ENCODE measurements around the gene RIPK1.

Gene RIPK1

DNA sequence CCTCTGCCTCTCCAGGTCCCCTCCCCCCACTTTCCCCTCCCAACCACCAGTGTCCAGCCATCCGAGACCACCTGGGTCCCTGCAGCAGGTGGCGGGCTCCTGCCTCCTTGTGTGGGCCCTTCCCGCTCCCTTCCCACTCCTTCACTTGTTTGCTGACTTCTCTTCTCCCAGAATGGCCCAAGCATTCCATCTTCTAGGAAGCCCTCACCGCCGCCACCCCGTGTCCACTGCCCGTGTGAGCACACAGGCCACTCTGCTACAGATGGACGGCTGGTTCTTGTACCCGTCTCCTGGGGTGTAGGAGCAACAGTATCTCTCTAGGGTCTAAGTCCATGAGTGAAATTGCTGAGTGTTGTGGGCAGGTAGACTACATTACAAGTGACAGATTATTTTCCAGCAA lies 65.2 kb downstream of the RIPK1 start:
- H3K4me3 ChIP-seq (ENCODE audit: low read length, poor library complexity, severe bottlenecking), result no peak overlapping the region
- no peak for TF ChIP-seq EZH2phosphoT487 (IDR thresholded peaks at IDR 0.05; ENCODE audit: borderline replicate concordance)
- no peak overlapping the region for H3K9ac ChIP-seq (ENCODE audit: low read depth, low read length, poor library complexity, severe bottlenecking)

GRCh38 chr6:3135668-3136291 lies 67.5 kb downstream of the RIPK1 start:
- Histone ChIP-seq H3F3A (ENCODE audit: low read depth) (no peaks in the 10 kb centered on the region), H3K4me1 (ENCODE audit: insufficient read depth, low read length, poor library complexity, severe bottlenecking) (no peaks in the 10 kb centered on the region), H3K36me3 (ENCODE audit: insufficient read depth, low read length) (no peaks in the 10 kb centered on the region), H3K9me2 (replicated peaks; ENCODE audit: low read depth, low read length) (no peaks in the 10 kb centered on the region), H3K9me3 (ENCODE audit: insufficient read depth, low read depth, low read length) (no peaks in the 10 kb centered on the region), H2AFZ (ENCODE audit: low read length) (no peak overlapping the region), H3K4me3 (ENCODE audit: low read length, poor library complexity, severe bottlenecking) (no peak overlapping the region), H3K79me2 (ENCODE audit: insufficient read depth, low read length) (no peaks in the 10 kb centered on the region), H3K9ac (ENCODE audit: low read depth, low read length, poor library complexity, severe bottlenecking) (no peak overlapping the region), H3K4me2 (ENCODE audit: low read depth, low read length, poor library complexity, severe bottlenecking) (no peak overlapping the region), H3K27me3 (ENCODE audit: insufficient read depth, low read length, poor library complexity, severe bottlenecking) (no peaks in the 10 kb centered on the region), H4K20me1 (ENCODE audit: insufficient read depth, low read length, poor library complexity, severe bottlenecking) (no peaks in the 10 kb centered on the region)
- TF ChIP-seq EZH2phosphoT487 (IDR thresholded peaks at IDR 0.05; ENCODE audit: borderline replicate concordance), result no peak
- TF ChIP-seq CTCF (conservative IDR thresholded peaks at IDR 0.05; ENCODE audit: low read length), result no peak

More for the DNA sequence above, 65.2 kb downstream of the RIPK1 start:
- no peaks in the 10 kb centered on the region for H3F3A ChIP-seq (ENCODE audit: low read depth)
- no peak overlapping the region for H3K4me2 ChIP-seq (ENCODE audit: low read depth, low read length, poor library complexity, severe bottlenecking)
- no peak overlapping the region for H2AFZ ChIP-seq (ENCODE audit: low read length)
- no peaks in the 10 kb centered on the region for H3K4me1 ChIP-seq (ENCODE audit: insufficient read depth, low read length, poor library complexity, severe bottlenecking)
- no peaks in the 10 kb centered on the region for H4K20me1 ChIP-seq (ENCODE audit: insufficient read depth, low read length, poor library complexity, severe bottlenecking)
- H3K36me3 ChIP-seq (ENCODE audit: insufficient read depth, low read length), result no peaks in the 10 kb centered on the region
- H3K27me3 ChIP-seq (ENCODE audit: insufficient read depth, low read length, poor library complexity, severe bottlenecking), result no peaks in the 10 kb centered on the region
- no peaks in the 10 kb centered on the region for H3K9me3 ChIP-seq (ENCODE audit: insufficient read depth, low read depth, low read length)
- H3K9me2 ChIP-seq (replicated peaks; ENCODE audit: low read depth, low read length), result no peaks in the 10 kb centered on the region
- H3K79me2 ChIP-seq (ENCODE audit: insufficient read depth, low read length), result no peaks in the 10 kb centered on the region

DNA sequence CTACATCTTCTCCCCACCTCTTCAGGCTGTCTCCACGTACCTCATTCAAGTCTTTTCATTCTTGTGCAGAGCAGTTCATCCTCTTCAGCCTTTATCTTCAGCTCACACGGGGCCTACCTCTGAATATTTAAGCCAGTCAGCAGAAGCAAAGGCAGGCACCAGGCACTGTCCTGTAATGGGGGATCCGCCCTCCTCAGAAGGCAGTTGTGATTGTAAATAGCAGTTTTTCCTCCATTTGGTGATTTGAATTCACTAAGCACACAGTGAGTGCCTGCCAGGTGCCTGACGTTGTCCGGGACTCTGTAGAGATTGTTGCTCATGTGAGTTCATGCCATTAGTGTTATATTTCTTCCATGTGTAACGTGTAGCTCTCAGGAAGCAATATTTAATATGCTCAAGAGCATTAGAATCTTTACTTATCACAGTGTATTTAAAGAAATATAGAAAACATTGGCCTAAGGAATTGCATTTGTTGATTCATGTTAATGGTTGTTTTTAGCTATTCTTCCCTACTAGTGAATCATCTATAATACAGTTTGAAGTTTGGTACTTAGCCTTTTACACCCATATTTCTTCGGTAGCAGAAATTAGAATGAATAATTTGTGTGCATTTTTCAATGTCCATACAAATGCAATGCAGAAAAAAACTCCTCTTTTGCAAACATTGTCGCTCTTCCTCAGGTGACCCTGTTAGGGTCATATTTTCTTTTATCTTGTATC lies 68.2 kb downstream of the RIPK1 start:
- Histone ChIP-seq H3K27me3 (ENCODE audit: insufficient read depth, low read length, poor library complexity, severe bottlenecking) (no peaks in the 10 kb centered on the region), H3K4me1 (ENCODE audit: insufficient read depth, low read length, poor library complexity, severe bottlenecking) (no peaks in the 10 kb centered on the region), H3K4me2 (ENCODE audit: low read depth, low read length, poor library complexity, severe bottlenecking) (no peak overlapping the region), H3K9me3 (ENCODE audit: insufficient read depth, low read depth, low read length) (no peaks in the 10 kb centered on the region), H3K36me3 (ENCODE audit: insufficient read depth, low read length) (no peaks in the 10 kb centered on the region), H3K9me2 (replicated peaks; ENCODE audit: low read depth, low read length) (no peaks in the 10 kb centered on the region), H2AFZ (ENCODE audit: low read length) (no peak overlapping the region), H3K79me2 (ENCODE audit: insufficient read depth, low read length) (no peaks in the 10 kb centered on the region), H4K20me1 (ENCODE audit: insufficient read depth, low read length, poor library complexity, severe bottlenecking) (no peaks in the 10 kb centered on the region), H3F3A (ENCODE audit: low read depth) (no peaks in the 10 kb centered on the region), H3K4me3 (ENCODE audit: low read length, poor library complexity, severe bottlenecking) (no peak overlapping the region), H3K9ac (ENCODE audit: low read depth, low read length, poor library complexity, severe bottlenecking) (no peak overlapping the region)
- TF ChIP-seq CTCF (conservative IDR thresholded peaks at IDR 0.05; ENCODE audit: low read length) (no peak), EZH2phosphoT487 (IDR thresholded peaks at IDR 0.05; ENCODE audit: borderline replicate concordance) (no peak)
